GM18868 (cell line): ENCODE data around the gene CHST8.
"Not testable (repeated sequence)": the region's sequence is repeated elsewhere in the genome, so short reads cannot be mapped to it uniquely, and the experiment has no call there.

ENCODE experiments used
- ATAC-seq: cut with Tn5 transposase; IDR thresholded peaks from one replicate; pipeline ENCODE4 v1.9.1; 2021; ENCODE audit warnings: mild to moderate bottlenecking, moderate library complexity; ENCODE audit not compliant: unreplicated experiment

CHST8 gene

DNA sequence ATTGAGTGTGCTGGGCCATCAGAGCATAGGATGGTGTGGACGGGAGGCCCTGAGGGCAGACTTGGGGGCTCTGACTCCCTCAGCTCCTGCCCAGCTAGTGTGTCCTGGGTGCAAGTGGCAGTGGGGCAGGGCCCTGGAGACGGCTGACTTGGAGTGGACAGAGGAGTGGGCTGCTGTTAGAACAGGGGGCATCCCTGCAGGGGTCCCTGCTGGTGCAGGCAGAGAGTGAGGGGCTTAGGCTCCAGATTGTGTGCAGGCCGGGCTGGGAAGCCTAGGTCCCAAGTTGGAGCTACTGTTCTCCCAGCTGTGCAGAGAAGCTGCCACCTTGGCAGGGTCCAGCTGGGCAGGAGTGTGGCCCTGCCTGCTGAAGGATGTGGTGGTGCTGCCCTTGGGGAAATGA is 183.6 kb downstream of the CHST8 start:
- ATAC-seq = no peak

DNA sequence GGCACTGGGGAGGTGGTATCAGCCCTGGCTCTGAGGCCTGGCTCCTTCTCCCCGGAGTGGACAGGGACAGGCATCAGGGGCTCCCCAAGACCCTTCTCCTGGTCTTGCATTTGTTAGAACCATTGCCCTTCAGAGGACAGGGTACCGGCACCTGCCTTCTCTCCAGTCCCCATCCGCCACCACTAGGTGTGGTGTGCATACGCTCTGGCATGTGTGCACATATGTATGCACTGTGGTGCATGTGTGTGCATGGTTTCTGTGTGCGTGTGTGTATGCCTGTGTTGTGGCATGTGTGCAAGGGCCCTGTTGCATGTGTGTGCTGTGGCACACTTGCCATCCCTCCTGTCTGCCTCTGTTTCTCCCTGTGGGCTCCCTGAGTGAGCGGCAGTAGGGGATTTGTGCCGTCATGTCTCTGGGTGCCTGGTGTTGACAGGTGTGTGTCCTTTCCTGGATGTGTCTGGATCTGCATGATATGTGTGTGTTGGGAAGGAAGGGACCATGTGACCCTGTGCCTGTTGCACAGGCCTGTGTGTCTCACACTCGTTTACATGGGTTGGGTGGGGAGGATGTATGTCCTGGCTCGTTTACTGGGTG is 184.2 kb downstream of the CHST8 start:
- no peak for ATAC-seq

DNA sequence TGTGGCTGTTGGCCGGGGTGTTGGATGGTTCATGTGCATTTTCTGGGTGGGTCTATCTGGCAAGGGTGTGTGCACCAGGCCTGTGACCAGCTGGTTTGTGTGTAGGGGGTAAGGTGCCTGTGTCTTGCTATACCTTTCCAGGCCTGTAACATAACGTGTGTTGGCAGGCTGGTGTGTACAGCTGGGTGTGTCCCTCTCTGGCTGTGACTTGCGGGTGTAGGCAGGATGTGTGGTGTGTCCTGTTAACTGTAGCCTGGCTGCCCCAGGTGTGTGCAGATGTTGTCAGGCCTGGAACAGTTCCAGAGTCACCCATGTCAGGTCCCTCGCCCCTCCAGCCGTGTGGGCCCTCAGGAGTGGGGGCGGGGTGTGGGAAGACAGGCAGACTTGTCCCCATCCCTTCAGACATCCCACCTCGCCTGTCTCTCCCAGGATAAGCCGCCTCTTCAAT is 184.7 kb downstream of the CHST8 start:
- no peak for ATAC-seq

DNA sequence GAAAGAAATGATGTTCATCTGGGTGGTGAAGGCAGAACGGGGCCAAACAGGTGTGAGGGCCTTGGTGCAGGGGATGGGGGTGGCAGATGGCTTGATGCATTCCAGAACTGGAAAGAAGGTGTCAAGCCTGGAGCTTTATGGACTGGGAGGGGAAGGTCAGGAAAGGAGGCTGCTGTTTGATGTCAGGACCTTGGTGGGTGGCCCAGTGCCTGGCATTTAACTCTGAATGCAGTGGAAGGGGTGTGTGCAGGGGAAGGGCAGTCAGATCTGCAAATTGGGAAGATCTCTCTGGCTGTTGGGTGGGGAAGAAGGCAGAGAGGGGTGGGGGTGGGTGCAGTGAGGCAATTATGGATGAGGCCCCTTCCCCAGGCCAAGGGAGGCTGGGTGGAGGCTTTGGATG is 186.6 kb downstream of the CHST8 start:
- no peak for ATAC-seq

DNA sequence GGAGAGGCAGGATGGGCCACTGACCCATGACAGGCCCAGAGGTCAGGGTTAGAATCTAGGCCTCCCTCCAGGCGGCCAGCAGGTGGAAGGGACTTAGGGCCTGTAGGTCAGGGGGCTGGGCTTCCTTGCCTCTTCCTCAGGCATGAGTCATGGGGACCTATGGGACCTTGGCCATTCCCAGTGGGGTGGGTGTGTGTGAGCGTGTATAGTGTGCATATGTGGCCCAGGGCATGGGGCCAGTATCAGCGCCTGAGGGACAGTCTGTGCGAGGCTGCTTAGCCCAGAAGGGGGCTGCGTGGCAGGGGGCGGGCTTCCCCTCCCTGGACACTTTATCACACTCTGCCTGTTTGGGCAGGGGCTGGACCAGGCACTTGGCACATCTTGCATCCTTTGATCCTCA is 188.2 kb downstream of the CHST8 start:
- no peak for ATAC-seq

DNA sequence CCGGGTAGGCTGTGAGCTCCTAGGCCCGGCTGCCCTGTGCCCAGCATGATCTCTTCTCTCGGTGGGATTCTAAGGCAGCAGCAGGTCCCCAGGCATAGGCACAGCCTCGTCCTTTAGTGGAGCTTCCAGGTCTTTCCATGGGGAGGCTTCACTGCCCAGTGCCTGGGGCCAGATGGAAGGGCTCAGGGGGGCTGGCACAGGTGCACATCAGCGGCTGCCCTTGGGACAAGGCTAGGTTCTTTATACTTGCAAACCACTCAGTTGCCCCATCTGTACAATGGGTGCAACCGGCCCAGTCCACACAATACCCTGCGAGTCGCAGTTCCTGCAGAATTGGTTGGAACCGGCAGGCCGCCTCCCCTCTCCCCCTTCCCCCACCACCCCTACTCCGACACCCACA is 189.1 kb downstream of the CHST8 start:
- no peak for ATAC-seq

DNA sequence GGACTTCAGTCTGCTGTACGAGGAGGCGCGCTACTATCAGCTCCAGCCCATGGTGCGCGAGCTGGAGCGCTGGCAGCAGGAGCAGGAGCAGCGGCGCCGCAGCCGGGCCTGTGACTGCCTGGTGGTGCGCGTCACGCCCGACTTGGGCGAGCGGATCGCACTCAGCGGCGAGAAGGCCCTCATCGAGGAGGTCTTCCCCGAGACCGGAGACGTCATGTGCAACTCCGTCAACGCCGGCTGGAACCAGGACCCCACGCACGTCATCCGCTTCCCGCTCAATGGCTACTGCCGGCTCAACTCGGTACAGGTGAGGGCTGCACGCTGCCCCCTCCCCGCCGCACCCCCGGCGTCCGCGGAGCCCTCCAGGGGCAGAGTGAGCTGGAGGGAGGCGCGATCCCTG is 189.5 kb downstream of the CHST8 start:
- ATAC-seq = no peak

DNA sequence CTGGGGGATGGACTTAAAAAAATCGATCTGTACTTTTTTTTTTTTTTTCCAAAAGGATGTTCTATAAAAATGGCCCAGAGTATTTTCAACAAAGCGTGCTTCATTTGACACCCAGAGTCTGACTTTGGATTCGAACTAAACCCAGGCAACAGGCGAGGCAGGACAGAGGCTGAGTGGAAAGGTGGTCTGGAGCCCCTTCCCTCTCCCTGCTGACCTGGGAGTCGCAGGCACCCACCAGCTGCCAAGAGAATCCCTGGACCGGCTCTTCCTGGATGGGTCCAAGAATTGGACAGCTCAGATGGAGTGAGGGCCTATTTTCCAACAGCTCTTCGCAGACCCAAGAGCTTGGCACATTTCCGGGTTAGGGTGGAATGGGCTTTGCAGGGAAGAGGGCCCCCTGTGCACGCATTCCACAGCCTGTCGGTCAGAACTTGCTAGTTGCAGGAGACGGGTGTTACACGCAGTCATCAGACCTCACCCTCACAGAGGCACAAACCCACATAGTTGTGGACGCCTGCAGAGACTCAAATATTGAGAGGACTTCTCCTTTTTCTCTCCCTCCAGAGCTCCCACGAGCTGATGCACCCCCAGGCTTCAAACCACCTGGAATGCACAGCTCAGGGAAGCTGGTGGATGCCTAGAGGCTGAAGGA is 190.1 kb downstream of the CHST8 start:
- no peak for ATAC-seq

DNA sequence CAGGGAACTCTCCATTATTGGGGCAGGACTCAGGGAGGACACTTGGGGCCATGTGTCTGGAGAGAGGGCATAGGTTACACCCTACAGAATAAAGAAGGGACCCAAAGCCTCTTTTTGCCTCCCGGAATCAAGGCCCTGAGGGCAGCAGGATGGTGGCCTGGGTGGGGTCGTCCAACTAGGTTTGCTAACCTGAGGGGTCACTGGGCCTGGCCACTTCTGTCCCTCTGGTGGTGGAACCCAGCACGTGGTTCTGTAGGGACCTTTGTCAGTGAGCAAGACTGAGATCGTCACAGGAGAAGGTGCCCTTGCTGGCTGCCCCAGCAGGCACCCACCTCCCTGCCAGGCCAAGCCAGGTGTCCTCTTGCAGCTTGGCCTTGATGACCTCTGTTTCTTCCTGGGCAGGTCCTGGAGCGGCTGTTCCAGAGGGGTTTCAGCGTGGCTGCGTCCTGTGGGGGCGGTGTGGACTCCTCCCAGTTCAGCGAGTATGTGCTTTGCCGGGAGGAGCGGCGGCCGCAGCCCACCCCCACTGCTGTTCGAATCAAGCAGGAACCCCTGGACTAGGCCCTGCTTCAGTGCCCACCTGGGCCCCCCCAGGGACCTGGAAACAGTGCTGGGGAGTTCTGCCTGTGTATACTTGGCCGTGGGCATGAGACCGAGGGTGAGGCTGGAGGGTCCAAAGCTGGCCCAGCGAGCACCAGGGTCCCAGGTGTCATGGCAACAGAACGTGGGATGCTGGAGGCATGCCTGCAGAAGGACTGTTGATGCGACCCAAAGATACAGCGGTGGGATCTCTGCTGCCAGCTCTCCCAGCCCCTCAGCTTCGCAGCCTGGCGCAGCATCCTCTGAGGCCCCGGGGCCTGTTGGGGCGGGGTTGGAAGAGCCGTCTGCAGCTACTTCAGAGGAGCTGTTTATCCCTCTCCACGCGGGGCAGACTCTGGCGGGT is 190.9 kb downstream of the CHST8 start:
- no peak for ATAC-seq

DNA sequence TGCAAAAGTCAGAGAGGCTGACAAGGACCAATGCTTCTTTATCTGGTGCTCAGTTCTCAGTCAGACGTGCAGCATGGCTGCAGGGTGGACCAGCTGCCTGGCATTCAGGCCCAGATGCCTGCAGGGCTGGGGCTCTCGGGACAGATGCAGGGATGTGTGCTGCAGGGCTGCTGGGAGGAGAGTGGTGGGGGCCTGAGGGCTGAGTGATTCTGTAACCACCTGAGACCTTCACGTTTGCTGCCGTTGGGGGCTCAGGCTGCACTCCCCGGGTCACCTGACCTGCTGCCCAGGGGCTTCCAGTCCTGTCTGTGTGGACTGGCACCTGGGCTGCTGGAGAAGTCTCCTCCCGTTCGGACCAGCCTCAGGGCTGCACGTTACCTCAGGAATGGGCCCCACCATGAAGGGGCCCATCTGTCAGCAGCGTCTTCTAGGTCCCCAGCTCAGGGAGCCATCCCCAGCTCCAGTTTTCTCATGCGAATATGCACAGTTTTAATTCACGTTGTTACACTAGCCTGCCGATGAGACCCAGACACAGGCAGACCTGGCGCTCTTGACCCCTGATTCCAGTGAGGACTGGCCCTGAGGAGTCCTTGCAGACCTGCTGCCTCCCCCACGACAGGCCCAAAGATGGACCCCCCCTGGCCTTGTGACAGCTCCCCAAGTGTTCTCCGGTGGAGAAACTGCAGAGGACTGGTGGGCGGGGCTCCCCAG is 191.8 kb downstream of the CHST8 start:
- ATAC-seq = no peak

DNA sequence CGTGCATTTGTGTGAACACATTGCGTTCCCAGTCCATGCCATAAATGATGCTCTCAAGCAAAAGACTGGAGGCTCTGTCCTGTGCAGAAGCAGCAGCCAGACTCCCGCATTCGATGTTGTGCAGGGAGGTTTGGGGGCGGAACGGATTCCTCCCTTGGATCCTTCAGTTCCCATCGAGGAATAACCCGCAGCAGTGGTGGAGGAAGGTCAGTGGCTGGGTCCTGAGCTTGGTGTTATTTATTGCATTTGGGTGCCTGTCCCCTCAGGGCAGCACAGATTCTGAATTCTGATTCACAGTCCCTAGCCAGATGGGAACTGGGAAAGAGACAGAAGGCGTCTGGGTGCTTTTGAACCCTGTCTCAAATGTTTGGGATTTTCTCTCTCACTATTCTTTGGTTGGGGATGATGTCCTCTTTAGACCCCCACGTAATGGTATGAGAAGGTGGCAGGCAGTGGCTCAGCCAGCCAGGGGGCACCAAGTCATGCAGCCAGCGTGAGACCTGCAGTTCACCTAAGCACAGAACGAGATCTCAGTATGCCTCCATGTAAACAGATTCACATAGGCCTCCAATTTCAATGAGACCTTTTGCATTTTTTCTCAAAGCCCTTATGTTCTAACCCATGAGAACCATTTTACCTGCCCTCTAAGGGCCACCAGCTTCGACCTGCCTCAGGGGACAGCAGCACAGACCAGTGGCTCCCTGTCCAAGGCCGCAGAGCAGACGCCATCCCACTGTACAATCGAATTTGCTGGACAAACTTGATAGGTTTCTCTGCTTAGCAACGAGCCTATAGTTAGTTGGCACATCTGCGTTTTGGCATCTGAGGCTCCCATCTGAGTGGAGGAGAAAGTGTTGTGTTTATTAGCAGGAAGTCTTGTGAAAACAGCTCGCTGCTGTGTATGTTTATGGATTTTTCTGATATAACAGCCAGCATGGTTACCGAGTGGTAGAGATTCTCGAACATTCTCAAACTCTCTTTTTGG is 192.7 kb downstream of the CHST8 start:
- no peak for ATAC-seq

DNA sequence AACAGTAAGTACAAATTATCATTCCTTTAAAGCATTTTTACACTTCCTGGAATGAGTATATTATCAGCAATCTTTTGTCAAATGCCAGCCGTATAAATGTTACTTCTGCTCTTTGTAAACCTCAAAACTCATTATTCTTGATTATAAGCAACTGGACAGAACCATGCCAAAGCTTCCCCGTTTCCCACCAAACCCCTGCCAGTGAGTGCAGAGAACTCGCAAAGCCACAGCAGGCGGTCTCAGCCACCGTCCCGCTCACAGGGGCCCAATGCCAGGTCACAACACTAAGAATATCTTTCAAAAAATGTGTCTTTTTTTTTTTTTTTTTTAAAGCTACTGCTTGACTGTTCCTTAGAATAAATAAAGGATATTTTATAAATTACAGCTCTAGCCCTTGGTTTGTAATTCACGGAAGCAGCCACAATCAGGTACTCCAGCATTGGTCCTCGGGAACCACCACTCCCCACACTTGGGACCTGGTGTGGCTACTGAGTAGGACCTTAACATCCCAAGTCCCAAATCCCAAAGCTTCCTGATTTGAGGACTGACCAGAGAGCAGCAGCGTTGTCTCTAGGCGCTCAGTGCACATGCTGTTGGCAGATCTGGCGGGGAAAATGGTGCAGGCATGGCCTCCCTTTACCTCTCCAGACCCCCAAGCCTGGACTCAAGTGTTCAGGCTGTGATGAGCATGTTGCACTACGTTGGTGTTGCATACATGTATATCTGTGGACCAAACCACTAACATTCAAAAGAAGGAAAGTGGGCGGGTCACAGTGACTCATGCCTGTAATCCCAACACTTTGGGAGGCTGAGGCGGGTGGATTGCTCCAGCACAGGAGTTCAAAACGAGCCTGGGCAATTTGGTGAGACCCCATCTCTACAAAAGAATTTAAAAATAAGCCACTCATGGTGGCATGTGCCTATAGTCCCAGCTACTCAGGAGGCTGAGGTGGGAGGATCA is 193.9 kb downstream of the CHST8 start:
- no peak for ATAC-seq

DNA sequence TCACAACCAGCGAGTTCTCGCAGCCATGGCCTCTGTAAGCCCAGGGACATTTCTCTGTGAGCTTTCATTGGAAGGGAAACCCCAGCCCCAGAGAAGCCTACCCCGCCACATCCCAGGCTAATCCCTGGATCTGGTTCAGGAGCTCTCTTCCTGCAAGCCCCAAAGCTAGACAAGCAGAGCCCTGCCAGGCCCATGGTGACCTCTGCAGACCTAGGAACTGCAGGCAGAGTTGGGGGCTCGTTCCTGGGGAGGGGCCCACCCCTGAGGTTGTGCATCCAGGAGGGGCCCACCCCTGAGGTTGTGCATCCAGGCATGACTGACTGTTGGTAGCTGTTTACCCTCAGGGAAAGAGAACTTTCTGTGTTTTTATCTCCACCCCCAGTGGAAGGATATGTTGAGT is 196.7 kb downstream of the CHST8 start:
- ATAC-seq = no peak

DNA sequence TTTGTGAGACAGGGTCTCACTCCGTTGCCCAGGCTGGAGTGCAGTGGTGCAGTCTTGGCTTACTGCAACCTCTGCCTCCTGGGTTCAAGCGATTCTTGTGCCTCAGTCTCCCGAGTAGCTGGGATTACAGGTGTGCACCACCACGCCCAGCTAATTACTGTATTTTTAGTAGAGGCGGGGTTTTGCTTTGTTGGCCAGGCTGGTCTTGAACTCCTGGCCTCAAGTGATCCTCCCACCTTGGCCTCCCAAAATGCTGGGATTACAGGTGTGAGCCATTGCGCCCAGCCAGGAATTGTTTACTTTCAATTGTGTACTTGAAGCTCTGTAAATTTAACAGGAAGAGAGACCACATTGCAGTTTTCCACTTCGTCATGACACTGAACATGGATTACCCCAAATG is 197.3 kb downstream of the CHST8 start:
- ATAC-seq = not testable (repeated sequence)

DNA sequence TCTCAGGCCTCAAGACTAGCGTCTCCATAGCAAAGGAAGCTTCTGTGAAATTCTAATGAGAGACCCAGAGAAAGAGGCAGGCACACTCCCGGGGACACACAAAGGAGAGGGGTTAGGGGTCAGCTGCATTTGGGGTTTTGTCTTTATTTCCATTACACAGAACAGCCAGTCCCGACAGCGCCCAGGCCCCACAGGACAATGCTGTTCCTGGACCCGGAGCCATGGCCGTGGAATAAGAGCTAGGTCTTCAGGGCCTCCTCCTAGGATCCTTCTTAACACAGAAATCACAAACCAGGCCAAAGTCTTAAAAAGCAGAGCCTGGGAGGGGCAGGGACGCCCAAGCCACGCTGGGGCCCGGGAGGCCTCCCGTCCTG is 197.7 kb downstream of the CHST8 start:
- ATAC-seq = no peak

DNA sequence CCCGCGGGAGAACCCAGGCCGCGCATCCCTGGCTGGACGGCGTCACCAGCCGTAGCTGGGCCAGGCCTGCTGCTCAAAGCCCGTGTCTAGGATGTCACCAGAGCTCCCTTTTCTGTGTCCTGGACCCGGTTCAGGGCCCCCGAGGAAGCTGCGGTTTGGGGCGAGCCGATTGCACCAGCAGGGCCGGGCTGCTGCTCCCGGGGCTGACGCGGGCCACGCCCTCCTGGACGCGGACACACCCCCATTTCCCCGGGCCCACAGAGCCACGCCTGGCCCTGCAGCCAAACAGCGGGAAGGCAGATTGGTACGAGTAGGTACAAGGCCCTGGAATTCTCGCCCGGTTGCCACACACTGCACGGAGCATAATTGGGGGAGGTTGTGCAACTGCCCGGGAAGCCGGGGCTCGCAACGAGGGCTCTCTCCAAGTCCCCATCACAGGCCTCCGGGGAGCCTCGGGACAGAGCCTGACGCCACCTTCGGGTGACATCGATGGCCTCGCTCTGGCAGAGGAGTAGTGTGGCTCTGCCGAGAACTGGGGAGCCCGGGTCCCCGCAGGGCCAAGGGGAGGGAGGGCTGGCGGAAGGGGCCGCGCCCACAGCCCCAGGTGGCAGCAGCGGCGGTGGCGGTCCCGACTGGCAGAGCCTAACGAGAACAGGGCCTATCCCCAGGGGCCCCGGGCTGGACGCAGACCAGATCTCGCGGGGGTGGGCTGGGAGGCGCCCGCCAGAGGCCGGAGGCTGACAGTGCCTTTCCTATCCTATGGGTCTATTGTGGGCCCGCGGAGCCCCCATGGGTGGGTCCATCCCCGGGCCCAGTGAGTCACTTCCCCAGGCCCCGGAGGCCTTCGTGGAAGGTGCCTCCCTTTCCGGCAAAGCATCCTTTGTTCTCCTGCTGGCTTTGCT is 198.4 kb downstream of the CHST8 start:
- no peak for ATAC-seq

DNA sequence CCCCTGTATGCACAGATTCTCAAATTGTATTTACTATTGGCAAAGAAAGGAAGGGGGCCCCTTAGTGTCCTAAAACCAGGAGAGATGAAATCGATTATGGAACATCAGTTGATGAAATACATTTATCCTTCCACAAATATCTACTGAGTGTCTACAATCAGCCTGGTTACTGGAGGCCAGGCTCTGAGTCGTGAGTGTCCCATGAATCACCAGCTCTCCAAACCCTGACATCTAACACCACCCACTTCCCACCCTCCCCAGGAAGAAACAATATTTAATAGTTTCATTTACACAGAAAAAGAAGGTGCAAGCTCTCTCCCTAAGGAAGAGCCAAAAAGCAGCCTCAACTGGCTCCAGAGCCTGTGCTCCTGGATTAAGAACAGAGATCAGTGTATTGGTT is 200.1 kb downstream of the CHST8 start:
- no peak for ATAC-seq
